Glomerular endothelial cell (primary cell): Measurements from ENCODE around the gene VPS35L. TPM values are rescaled to one million over a fixed set of nuclear protein-coding genes. Genes with fewer than 3 reads are reported as not detected.
"Not testable (repeated sequence)": the region's sequence is repeated elsewhere in the genome, so short reads cannot be mapped to it uniquely, and the experiment has no call there.

Source experiments
- DNase-seq: peaks from one replicate; pipeline ENCODE4 v3.0.0-alpha.2; 2011; ENCODE audit warnings: low read depth, low spot score; ENCODE audit errors: extremely low read depth
- total RNA-seq: library from RNA; depleted of rRNA; stranded (reverse); fragments of >200 nt; gene quantifications from 2 replicates; pipeline ENCODE4 v1.2.3, GENCODE V29; 2015

The VPS35L gene
- total RNA-seq, 1 donor from 2014 or later: 68.0 TPM

DNA sequence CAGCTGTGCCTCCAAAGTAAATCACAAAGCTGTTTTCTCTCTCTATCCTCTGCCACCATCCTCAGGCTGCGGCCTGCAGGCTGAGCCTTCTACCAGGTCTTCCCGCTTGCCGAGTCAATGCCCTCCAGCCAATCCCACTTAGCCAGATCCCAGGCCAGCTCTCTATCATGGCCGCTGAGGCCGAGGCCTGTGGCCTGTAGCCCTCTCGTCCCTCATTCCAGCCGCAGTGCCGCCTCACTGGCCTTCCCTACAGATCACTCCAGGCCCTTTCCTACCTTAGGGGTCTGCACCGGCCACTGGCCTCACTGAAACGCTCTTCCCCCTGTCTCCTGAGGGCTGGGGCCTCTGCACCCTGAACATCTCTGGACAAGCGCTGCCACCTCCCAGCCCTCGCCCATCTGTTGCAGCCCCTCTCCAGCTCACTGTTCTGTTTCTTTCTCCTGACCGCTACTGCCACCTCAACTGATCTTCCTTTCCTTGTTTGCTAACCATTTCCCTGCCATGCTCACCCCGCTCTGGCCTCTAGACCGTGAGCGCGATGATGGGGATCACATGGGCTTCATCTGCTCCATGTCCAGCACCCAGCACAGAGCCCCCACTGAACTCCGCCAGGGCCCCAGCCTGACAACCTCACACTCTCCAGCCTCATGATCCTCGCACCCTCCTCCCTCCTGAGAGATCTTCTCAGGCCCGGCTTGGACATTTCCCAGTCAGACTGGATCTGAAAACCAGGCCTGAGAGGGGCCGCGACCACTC lies 154.1 kb downstream of the VPS35L start:
- DNase-seq: no peak

DNA sequence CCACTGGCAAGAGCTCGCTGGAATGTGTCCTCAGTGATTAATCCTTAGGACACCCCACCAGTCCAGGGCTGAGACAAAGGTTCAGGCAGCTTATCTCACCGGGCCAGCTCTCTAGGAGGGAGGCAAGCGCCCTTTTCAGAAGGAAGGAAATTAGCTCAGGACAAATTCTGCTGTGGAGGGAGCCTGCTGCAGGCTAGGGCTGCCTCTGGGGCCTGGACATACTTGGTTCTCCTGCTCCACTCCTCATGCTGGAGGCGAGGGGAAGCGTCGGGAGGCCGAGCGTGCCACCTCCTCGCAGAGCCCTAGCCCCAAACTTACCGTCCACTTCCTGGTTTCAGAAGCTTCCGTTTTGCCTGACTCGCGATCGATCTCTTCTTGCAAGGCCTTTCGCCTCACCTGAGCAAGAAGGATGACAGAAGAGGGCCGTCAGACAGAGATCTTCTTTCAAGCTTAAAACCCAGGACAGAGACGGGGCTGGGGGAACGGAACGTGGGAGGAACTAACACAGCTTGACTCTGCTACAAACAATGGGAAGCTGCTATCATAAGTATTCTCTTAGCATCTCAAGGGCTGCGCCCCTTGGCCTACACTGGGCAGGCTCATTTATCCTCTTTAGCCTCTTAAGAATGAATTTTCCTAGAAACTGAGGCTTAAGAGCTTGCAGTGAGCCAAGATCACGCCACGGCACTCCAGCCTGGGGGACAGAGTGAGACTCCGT lies 154.8 kb downstream of the VPS35L start:
- no peak for DNase-seq

DNA sequence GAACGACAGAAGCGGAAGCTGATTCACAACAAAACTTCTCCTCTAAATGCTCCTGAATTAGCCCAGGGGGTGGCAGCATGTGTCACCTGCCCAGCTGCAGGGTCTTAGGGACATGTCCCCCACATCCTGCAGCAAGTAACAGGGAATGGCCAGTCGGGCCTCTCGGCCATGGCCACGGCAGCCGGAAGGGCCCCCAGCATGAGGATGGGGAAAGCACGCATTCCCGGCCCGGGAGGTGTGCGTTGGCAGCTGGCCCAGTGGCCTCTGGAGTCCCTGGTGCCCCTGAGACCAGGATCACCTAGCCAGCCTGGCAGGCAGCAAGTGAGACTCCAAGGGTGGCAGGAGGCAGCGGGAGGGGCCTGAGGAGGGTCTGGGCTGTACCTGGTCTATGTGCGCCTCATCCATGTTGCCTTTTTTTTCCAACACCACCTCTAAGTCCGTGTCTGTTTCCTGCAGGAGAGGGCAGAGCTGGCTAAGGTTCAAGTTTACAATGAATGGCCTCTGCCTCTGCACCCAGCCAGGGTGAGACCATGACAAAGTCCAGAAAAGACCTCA lies 155.6 kb downstream of the VPS35L start:
- no peak for DNase-seq

DNA sequence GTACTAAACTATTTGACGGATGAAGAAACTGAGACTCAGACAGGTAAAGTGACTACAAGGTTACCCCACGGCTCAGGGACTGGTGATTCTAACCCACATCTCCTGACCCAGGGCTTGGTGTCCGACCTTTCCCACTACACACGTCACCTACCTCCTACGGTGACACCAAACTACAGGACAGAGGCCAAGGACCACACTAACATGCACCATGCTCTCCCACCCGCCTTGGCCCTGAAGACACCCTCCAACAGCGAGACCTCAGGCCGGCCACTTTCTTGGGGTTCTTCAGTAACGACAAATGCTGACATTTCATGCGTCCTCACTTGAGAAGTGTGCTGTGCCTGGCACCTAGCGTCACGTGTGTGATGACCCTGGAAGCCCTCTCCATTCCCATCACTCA lies 156.1 kb downstream of the VPS35L start:
- no peak for DNase-seq

DNA sequence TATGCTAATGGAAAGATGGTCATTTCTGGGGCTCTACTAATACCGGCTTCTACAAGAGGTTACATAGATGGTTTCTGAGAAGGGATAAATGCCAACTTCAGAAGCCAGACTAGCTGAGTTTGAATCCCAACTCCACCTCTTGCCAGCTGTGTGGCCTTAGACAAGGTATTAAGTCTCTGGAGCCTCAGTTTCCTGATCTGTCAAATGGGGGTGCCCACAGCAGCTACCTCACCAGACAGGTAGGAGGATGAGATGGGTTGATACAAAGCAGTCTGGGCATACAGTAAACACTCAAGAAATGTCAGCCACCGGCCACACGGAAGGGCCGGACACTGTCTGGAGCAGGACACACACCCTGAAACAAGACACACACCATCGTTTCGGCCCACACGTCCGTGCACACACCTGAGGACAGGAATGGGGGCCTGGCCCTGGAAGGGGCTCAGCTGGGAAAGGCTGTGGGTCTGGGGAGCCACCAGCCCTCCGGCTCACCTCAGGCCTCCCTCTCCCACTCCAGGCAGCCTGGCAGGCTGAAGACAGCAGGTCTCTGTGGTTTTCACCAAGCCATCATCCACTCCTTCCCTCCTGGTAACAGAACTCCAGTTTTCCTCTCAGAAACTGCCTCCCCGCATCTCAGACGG lies 157.0 kb downstream of the VPS35L start:
- no peak for DNase-seq

DNA sequence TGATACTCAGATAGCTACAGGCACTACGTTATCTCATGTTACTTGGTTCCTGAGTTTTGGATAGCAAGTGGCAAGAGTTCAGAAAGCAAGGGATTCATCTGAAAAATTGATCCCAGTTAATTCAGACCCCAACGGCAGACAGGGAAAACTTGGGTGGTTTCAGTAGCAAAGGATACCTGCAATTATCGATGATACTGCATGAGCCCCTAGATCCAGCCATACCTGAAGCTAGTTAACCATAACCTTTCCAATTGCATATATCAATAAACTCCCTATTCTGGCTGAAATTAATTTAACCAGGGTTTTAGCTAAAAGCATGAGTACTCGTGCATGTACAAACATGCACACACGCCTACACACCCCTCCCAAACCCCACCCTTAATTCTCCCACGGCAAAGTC lies 158.2 kb downstream of the VPS35L start:
- no peak for DNase-seq

DNA sequence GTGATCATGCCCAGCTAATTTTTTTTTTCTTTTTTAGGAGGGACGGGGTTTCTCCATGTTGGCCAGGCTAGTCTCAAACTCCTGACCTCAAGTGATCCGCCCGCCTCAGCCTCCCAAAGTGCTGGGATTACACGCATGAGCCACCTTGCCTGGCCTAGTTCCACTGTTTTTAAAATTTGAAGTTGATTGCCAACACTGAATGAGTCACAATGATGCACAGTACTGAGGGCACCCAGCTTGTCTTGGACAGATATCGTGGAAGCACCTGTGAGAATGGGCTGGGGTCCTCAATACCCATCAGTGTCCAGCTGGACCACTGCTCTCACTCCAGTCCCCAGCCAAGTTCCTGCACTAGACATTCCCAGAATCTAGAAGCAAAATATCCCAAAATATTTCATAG lies 160.1 kb downstream of the VPS35L start:
- no peak for DNase-seq

DNA sequence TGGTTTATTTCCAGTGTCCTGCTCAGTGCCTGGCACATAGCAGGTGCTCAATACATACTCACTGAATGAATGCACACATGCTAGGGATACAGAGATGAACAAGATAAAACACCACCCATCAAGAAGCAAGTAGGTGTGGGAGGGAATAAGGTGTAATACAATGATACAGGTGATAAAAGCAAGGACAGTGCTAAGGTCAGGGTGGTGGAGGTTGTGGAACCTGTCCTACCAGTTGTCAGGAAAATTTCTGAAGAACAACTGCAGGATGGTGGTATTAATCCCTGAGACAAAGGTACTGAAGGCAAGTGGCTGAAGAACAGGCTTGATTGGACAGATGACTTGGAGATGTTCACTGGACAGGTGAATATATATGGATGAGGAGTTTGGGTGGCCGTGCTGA lies 160.7 kb downstream of the VPS35L start:
- no peak for DNase-seq

DNA sequence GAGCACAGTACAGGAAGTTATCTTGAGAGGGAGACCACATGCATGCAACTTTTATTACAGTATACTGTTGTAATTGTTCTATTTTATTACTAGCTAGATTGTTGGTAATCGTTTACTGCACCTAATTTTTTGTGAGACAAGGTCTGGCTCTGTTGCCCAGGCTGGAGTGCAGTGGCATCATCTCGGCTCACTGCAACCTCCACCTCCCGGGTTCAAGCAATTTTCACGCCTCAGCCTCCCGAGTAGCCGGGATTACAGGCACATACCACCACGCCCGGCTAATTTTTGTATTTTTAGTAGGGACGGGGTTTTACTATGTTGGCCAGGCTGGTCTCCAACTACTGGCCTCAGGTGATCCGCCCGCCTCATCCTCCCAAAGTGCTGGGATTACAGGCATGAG lies 161.2 kb downstream of the VPS35L start:
- DNase-seq: not testable (repeated sequence)

DNA sequence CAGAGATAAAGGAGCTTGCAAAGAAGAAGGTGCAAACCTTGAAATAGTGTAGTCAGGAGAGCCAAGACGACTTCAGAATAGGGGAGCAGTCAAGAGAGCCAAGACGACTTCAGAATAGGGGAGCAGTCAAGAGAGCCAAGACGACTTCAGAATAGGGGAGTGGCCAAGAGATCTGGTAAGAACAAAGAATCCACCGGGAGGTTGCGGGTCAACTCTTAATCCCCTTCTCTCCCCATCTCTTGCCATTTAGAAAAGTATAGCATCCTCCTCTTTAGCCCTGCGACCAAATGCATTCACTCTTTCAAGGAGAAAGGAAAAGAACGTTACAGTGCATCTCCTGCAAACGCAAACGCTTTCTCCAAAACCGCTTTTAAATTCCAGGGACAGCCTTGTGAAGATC lies 161.8 kb downstream of the VPS35L start:
- no peak for DNase-seq

DNA sequence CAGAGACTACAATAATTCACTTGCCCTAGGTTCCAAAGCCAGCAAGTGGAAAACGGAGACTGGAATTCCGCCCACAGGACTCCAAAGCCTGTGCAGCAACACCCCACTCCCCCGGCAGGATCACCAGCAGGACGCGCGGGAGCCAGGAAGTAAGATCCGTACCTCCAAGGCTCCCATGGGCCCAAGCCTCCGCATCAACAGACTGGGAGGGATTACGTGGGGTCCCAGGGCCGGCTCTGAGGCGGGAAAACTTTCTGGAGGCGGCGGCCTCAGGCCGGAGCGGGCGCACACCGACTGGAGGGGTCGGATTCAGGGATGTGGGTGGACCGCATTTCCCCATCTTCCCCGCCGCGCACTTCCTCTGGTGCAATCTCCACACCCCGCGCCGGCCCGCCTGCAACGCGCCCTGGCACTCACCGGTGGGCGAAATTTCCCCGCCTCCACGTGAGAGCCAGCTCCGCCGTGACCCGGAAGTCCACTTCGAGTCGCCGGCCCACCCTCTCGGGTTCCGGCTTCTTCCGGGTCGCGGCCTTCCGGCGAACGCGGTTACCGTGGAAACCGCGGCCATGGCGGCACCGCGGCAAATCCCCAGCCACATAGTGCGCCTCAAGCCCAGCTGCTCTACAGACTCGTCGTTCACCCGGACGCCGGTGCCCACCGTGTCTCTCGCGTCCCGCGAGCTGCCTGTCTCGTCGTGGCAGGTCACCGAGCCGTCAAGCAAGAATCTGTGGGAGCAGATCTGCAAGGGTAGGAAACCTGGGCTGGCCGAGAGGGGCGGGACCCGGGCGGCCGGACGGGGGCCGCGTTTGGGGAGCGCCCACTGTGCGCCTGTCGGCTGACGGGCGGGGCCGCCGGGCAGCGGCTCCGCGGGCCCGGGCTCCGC lies 162.5 kb downstream of the VPS35L start, which contains the start of the genes IQCK and KNOP1:
Gene IQCK, plus strand, starts transcription at position 531 of the 883 bp plus-strand sequence. Its CDS starts 36 bp downstream, at position 567.
Gene KNOP1, minus strand, starts transcription at position 487 of the 883 bp plus-strand sequence. CDS start 3,192 bp downstream, outside the sequence.
- DNase-seq: no peak

DNA sequence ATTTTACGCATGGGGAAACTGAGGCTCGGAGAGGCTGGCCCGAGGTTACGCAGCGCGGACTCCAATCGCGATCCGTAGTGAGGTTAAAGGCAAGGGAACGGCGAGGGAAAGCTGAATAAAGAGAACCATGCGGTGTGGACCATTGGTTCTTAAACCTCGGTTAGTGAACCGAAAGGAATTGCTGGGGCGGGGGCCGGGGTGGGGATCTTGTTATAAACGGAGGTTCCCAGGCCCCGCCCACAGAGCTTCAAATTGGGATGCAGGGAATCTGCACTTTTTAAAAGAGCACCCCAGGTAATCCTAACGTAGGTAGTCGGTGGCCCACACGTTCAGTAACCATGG lies 163.1 kb downstream of the VPS35L start:
- no peak for DNase-seq

DNA sequence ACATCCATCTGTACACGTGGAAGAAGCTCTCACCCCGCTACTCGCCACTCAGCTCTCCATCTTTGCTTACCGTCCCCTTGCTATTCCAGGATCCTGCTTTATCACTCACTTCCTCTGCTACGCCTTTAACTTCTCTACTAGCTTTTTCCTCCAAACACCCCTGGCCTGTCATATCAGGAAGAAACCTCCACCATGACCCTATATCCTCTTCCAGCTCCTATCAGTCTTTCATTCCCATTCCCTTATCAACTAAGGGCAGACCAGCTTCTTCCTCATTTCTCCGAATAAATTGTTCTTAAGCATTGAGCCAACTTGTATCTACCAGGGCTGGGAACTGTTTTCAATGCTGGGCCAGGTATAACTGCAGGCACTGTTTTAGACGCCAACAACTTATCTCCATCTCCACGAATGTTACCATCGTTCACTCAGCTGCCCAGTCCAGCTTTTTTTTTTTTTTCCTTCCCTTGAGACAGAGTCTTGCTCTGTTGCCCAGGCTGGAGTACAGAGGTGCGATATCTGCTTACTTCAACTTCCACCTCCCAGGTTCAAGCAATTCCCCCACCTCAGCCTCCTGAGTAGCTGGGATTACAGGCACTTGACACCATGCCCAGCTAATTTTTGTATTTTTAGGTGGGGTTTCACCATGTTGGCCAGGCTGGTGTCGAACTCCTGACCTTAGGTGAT lies 166.9 kb downstream of the VPS35L start:
- DNase-seq: no peak

DNA sequence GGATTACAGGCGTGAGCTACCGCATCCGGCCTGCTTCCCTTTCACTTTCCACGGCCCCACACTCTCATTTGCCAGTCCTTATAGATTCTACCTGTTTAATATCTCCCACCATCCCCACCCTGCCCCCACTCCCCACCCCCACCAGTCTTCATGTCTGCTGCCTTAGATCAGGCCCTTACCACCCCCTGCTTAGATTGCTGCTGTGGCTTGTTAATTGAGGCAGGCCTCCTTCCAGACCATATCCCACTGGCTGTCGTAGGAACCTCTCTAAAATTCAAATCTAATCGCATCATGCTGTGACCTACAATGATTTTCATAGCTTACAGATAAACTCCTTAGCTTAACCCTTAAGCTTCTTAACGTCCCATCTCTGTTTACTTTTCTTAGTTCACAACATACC lies 167.5 kb downstream of the VPS35L start:
- no peak for DNase-seq

DNA sequence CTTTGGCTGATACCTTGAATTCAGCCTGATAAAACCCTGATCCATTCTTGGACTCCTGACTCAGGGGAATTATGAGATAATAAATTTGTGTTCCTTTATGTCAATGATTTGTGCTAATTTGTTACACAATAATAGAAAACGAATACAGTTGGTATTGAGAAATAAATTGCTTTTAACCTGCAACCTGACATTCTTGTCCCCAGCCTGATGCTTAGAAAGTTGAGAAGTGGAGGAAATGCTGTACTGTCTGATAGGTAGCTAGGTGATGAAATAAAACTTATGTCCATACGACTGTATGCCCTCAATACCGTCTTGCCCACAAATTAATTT lies 173.1 kb downstream of the VPS35L start:
- no peak for DNase-seq

DNA sequence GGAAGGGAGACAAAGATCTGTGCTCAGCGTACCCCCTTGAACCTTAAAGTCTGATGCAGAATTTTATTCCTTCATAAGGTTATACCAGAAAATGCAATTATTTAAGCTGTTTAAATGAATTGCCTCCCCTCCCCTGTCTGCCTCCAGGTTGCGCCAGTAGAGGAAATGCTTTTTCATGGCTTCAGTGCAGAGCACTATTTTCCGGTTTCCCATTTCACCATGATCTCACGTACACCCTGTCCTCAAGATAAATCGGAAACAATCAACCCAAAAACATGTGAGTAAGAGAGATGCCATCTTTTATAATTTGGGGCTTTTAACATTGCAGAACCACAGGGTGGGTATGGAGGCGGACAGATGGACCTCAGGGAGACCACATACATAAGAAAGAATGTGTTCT lies 178.0 kb downstream of the VPS35L start:
- DNase-seq: no peak

DNA sequence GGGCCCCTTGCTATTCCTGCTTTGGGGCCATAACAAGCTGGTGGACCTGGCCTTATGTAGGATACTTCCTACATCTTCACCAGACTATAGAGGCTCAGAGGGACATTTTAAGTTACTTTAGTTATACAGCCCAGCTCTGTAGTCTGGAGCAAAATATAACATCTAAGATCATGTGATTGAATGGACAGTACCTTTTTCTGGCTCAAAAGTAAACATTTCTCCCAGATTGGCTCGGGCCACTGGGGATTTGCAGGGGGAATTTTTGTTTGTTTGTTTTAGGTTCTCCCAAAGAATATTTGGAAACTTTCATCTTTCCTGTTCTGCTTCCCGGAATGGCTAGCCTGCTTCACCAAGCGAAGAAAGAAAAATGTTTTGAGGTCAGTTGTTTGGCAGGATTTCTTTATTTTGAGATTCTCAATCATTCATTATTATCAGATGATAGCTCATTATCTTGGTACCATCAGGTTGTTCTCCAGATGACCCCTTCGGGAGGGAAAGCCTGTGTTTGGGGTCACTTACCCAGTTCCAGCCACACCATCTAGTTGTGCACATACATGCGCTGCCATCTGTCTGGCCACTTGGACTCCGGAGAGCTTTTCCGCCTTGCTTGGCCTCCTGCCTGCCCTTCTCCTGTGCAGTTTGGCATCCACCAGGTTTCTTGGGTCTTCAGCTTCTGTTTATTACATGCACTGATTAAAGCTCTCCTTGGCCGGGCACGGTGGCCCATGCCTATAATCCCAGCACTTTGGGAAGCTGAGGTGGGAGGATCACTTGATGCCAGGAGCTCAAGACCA lies 179.8 kb downstream of the VPS35L start:
- no peak for DNase-seq

DNA sequence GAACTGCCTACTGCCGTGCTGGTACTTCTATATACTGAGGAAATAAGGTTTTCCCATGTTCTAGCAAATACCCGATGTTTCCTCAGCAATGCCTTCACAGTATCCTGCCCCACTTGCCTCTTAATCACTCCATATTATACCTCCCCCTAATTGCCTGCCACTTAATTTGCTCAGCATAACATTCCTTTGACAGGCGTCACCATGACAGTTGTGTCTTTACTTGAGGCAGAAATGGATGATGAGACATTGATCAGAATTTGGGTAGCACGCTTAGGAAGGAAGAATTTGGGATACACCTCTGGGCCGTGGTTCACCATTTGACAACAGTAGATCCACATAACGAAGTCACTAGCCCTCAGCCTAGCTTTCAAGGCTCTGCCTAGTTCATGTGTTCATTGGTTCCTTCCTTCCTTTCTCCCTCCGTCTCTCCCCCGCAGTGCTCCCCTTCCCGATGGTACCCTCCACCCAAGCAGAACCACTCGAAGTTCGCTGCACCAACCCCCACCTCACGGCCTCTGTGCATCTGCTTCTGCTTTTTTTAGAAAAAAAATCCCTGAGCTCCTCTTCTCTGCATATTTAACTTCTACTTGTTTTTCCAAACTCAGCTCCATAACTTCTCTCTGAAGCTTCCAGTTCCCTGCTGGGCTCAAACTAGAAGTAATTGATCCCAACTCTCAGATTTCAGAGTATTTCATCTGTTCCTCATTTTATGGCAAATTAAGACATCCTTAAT lies 182.0 kb downstream of the VPS35L start:
- DNase-seq: no peak

DNA sequence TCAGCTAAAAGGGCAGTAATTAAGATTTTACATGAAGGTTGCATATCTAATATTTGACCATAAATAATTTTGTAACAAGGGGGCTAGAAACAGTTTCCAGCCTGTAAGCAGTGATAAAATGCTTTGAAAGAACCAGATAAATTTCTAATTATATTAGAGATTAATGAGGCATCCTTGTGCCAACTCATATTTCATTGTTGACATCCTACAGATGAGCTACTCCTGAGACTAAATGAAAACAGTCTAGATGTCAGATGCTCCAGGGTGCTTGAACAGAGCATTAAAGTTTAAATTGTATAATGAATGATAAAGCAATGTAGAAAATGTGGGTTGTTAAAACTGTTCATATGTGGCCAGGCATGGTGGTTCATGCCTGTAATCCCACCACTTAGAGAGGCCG lies 185.9 kb downstream of the VPS35L start:
- DNase-seq: no peak
